Prostate gland (tissue), 2 donors: ENCODE measurements around the gene EIF3J. TPM values are rescaled to one million over a fixed set of nuclear protein-coding genes. Genes with fewer than 3 reads are reported as not detected.
A peak's percentile ranks its signal among the peaks of the same experiment; 100 is the strongest.
"Not testable (repeated sequence)": the region's sequence is repeated elsewhere in the genome, so short reads cannot be mapped to it uniquely, and the experiment has no call there.

Experiments used
- DNase-seq: peaks from one replicate; pipeline ENCODE4 v3.0.0-alpha.2; 2019; ENCODE audit warnings: low spot score
- H3K27ac ChIP-seq, 2 donors: fragments of 200-600 bp; sonication (generic); 2 replicates each; pipeline ENCODE4 v1.5.1; 2017 to 2019
- H3K27me3 ChIP-seq: fragments of 200-600 bp; sonication (generic); replicated peaks from 2 replicates; pipeline ENCODE4 v1.5.1; 2019; ENCODE audit not compliant: insufficient read depth
- H3K36me3 ChIP-seq, 2 donors: fragments of 200-600 bp; sonication (generic); 1 replicate in 1 of 2; 2 replicates in 1 of 2; pipeline versions ENCODE4 v1.5.1 to v1.8.1; 2017 to 2019
- H3K4me1 ChIP-seq: fragments of 200-600 bp; sonication (generic); replicated peaks from 2 replicates; pipeline ENCODE4 v1.5.1; 2019
- H3K4me3 ChIP-seq, 2 donors: fragments of 200-600 bp; sonication (generic); 2 replicates each; pipeline ENCODE4 v1.5.1; 2017 to 2019
- H3K9me3 ChIP-seq: fragments of 200-600 bp; sonication (generic); 2 replicates; pipeline ENCODE4 v1.5.1; 2017
- CTCF ChIP-seq, 4 experiments: fragments of 200-600 bp in 2 of 4; fragments of 450-650 bp in 2 of 4; sonication (generic) in 2 of 4; IDR thresholded peaks; 1 replicate in 3 of 4; 2 replicates in 1 of 4; pipeline ENCODE4 v1.5.1; 2016 to 2019; ENCODE audit warnings: antibody characterized with exemption in 4 of 4, mild to moderate bottlenecking in 2 of 4, moderate library complexity in 2 of 4
- POLR2A ChIP-seq: fragments of 450-650 bp; IDR thresholded peaks from one replicate; pipeline ENCODE4 v1.6.1; 2016; ENCODE audit warnings: antibody characterized with exemption, mild to moderate bottlenecking
- POLR2AphosphoS5 ChIP-seq: sonication (generic); formaldehyde crosslinking; IDR thresholded peaks from one replicate; pipeline ENCODE4 v1.6.1; 2017; ENCODE audit warnings: antibody characterized with exemption
- WGBS: methylation state at CpG from one replicate; pipeline ENCODE4 v1.1.5; 2018; 5-methylcytosine and 5-hydroxymethylcytosine counted together
- intact Hi-C: fragments of 100-400 bp; cut with DNase I; formaldehyde crosslinking; loops from one replicate; pipeline ENCODE4 v1.14.2; 2022
- total RNA-seq, 2 donors: library from RNA; depleted of rRNA; stranded (reverse); fragments of >200 nt; gene quantifications; one replicate each; pipeline ENCODE4 v1.1.0, GENCODE V29; 2016

Gene EIF3J
- total RNA-seq, 2 donors from 2014 or later, result 33.1 to 51.7 TPM

- intact Hi-C loops, result no loop called here
- Histone ChIP-seq H3K36me3 (no peaks in the 10 kb centered on the region), H3K27me3 (no peaks in the 10 kb centered on the region), H3K27ac (no peak overlapping the region), H3K4me3 (no peak overlapping the region), H3K9me3 (no peaks in the 10 kb centered on the region), H3K4me1 (no peaks in the 10 kb centered on the region)
- WGBS, result 37% methylated on average over 3 of the region's 3 CpGs
- no peak for TF ChIP-seq POLR2AphosphoS5
- peak in 2 of 4 experiments; percentile 5 to 33 for TF ChIP-seq CTCF (IDR thresholded peaks at IDR 0.05)
- DNase-seq, result no peak
Observed at GRCh38 chr15:44550256-44550655, 13.3 kb downstream of the EIF3J start.

- TF ChIP-seq POLR2AphosphoS5 (no peak), CTCF (IDR thresholded peaks at IDR 0.05) (no peak), POLR2A (no peak)
Observed at GRCh38 chr15:44550734-44551133, 13.8 kb downstream of the EIF3J start.

DNA sequence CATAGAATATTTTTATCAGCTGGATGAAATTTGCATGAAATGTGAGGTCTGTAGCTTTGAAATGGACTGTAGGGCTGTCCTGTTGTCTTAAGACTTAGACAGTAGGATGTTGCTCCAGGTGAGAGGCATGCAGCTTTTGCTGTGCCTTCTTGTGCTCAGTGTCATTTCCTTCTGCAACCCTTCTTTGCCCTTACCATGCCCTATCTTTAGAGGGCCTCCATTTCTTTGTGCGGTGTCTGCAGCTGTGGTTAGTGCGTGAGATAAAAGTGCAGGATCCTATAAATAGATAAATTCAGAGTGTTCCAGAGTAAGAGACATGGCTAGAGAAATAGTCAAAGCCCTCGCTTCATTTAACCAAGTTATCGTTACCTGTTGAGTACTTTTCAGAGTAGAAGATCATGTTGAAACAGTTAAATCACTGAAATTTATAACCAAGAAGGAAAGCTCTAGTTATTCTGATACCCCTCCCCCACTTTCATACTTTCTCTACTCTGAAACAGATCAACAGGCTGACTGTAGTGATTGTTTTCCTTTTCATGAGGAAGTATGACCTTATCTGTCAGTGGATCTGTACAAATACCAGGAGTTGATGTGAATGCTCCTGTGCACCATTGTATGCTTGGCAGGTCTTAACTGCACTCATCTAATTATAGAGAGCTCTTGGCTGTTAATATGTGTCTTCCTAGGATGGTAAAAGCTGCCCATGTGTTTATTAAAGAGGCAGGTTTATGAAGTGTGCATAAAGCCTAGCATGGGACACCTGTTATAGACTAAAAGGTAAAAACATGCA, 18.2 kb downstream of the EIF3J start:
- Histone ChIP-seq H3K36me3 (peaks cover 0 to 5% of the 10 kb centered on the region in 2 donors), H3K27ac (peak overlapping the region; percentile 3 to 36), H3K4me3 (no peak overlapping the region), H3K9me3 (no peaks in the 10 kb centered on the region), H3K27me3 (no peaks in the 10 kb centered on the region), H3K4me1 (no peaks in the 10 kb centered on the region)
- intact Hi-C loops, result no loop called here
- WGBS, result 55% methylated on average over 4 of the region's 4 CpGs
- TF ChIP-seq POLR2A (no peak), POLR2AphosphoS5 (peak; percentile 51)
- DNase-seq, result no peak

More at GRCh38 chr15:44550734-44551133, 13.8 kb downstream of the EIF3J start:
- H3K9me3 ChIP-seq, result no peaks in the 10 kb centered on the region
- no peaks in the 10 kb centered on the region for H3K36me3 ChIP-seq
- no peak overlapping the region for H3K4me3 ChIP-seq
- no peak overlapping the region for H3K27ac ChIP-seq
- H3K27me3 ChIP-seq, result no peaks in the 10 kb centered on the region
- WGBS, result 95% methylated on average over 4 of the region's 4 CpGs
- no peak for DNase-seq
- no peaks in the 10 kb centered on the region for H3K4me1 ChIP-seq
- intact Hi-C loops, result no loop called here

GRCh38 chr15:44560926-44561325, 24.0 kb downstream of the EIF3J start:
- H3K9me3 ChIP-seq, H3K27me3 ChIP-seq, H3K4me3 ChIP-seq, H3K27ac ChIP-seq, intact Hi-C loops, DNase-seq, H3K4me1 ChIP-seq: not testable (repeated sequence)
- H3K36me3 ChIP-seq, result peaks cover 14 to 15% of the 10 kb centered on the region in 2 donors

- Histone ChIP-seq H3K27ac (no peak overlapping the region), H3K27me3 (no peaks in the 10 kb centered on the region), H3K4me3 (no peak overlapping the region), H3K36me3 (peaks cover 15 to 26% of the 10 kb centered on the region in 2 donors), H3K9me3 (no peaks in the 10 kb centered on the region), H3K4me1 (no peaks in the 10 kb centered on the region)
- no peak for DNase-seq
- no peak for TF ChIP-seq POLR2A
- no peak for TF ChIP-seq POLR2AphosphoS5
- no peak for TF ChIP-seq CTCF (IDR thresholded peaks at IDR 0.05)
- intact Hi-C loops, result no loop called here
- WGBS, result 94% methylated on average over 8 of the region's 8 CpGs
Observed at GRCh38 chr15:44565387-44566154, 28.6 kb downstream of the EIF3J start.
